ENCODE data around the gene REXO1. TPM values are rescaled to one million over a fixed set of nuclear protein-coding genes. Genes with fewer than 3 reads are reported as not detected.
A peak's percentile ranks its signal among the peaks of the same experiment; 100 is the strongest.

The REXO1 gene
- total and polyA plus RNA-seq, 2 of the 13 experiments (the other 11 are each of a cell fraction or from before 2014, with no cell fraction given), result 5.0 to 11.2 TPM

GRCh38 chr19:1837625-1838105 is 10.6 kb downstream of the REXO1 start (continued):
- 0 out of 2 replicates have a peak, but pooled peaks have one; percentile 27 for TF ChIP-seq PCBP1 (IDR thresholded peaks at IDR 0.05; ENCODE audit: borderline replicate concordance, low read depth, low read length)
- TF ChIP-seq AHR (CRISPR knock-in tag; IDR thresholded peaks at IDR 0.05), result no peak
- TF ChIP-seq ZNF766 (CRISPR knock-in tag; IDR thresholded peaks at IDR 0.05; ENCODE audit: borderline replicate concordance), result peak; percentile 7; the same call in 1 of the 2 replicates
- TF ChIP-seq MATR3 (CRISPR knock-in tag; IDR thresholded peaks at IDR 0.05), result no peak

GRCh38 chr19:1837222-1837565 is 11.1 kb downstream of the REXO1 start:
- Histone ChIP-seq H3K27me3 (ENCODE audit: control insufficient read depth in 1 of 2, insufficient read depth in 2 of 2, low read length in 2 of 2) (no peaks in the 10 kb centered on the region), H3K79me2 (ENCODE audit: insufficient read depth, low read length) (peaks cover 45% of the 10 kb centered on the region), H3K27ac (ENCODE audit: extremely low read length, insufficient read depth, low read length) (no peak overlapping the region), H4K20me1 (ENCODE audit: insufficient read depth, low read length) (peaks cover 15% of the 10 kb centered on the region; the same call in 1 of the 2 replicates), H2AFZ (ENCODE audit: low read length) (no peak overlapping the region), H3K4me2 (ENCODE audit: low read depth, low read length) (no peak overlapping the region), H3K9me3 (ENCODE audit: low read length) (no peaks in the 10 kb centered on the region), H3K4me1 (ENCODE audit: insufficient read depth, low read length) (peaks cover 49% of the 10 kb centered on the region), H3K36me3 (replicated peaks in 1 of 2; ENCODE audit: control insufficient read depth in 1 of 2, insufficient read depth in 2 of 2, low read length in 2 of 2) (0 out of 5 replicates have a peak, but pooled peaks cover 0 to 3% of the 10 kb centered on the region in 2 experiments), H3K9ac (ENCODE audit: insufficient read depth, low read depth, low read length) (no peak overlapping the region), H3K4me3 (replicated peaks in 1 of 3; ENCODE audit: insufficient read depth in 1 of 3, low read depth in 2 of 3, low read length in 3 of 3) (no peak overlapping the region)
- CTCF ChIA-PET (ENCODE audit: low intra/inter-chr PET ratio, low total read pairs), result interaction anchor here (2.6 kb wide), 1 partner anchor 11 kb away, joined by 13 read pairs; the partner anchor contains the start of gene REXO1
- intact Hi-C loops (cut with micrococcal nuclease; ENCODE audit: unreplicated experiment) (no loop called here), in situ Hi-C loops (cut with HindIII; ENCODE audit: extremely low pct_ligation_motif_present, low pct_unique_long_range_greater_than_20kb) (no loop called here)
- FAIRE-seq (no peak), DNase-seq (ENCODE audit: low spot score) (no peak), ATAC-seq (no peak)
- POLR2A ChIA-PET, result interaction anchor here (1.7 kb wide), 1 partner anchor 9 kb away, joined by 7 read pairs; no protein-coding TSS in a partner anchor
- no CpG with 5 or more reads among the region's 11 CpGs for WGBS (ENCODE audit: low lambda C conversion rate)
- no TSS peak for BruUV-seq (replicated peaks)
- TF ChIP-seq ZNF383 (CRISPR knock-in tag; IDR thresholded peaks at IDR 0.05; ENCODE audit: borderline replicate concordance) (no peak), TSC22D2 (CRISPR knock-in tag; IDR thresholded peaks at IDR 0.05; ENCODE audit: borderline replicate concordance) (no peak), CCAR2 (optimal IDR thresholded peaks at IDR 0.05; ENCODE audit: low read depth, low read length) (no peak), ZNF513 (CRISPR knock-in tag; conservative IDR thresholded peaks at IDR 0.05) (no peak), E2F2 (CRISPR knock-in tag; IDR thresholded peaks at IDR 0.05; ENCODE audit: borderline replicate concordance) (no peak), TFE3 (CRISPR knock-in tag; IDR thresholded peaks at IDR 0.05) (no peak), KLF6 (CRISPR knock-in tag; IDR thresholded peaks at IDR 0.05) (no peak), PAX8 (CRISPR knock-in tag; IDR thresholded peaks at IDR 0.05; ENCODE audit: borderline replicate concordance) (no peak), MXD3 (CRISPR knock-in tag; IDR thresholded peaks at IDR 0.05) (no peak), ISL2 (CRISPR knock-in tag; IDR thresholded peaks at IDR 0.05) (no peak), ZNF124 (CRISPR knock-in tag; IDR thresholded peaks at IDR 0.05) (no peak)

Data from HepG2 (cell line).